GM06990 (cell line): Measurements from ENCODE around the gene PODN.

ENCODE experiments used
- DNase-seq: peaks from one replicate; pipeline ENCODE4 v3.0.0-alpha.2; 2011; ENCODE audit not compliant: insufficient read length; ENCODE audit errors: extremely low read depth
- H3K27me3 ChIP-seq: replicated peaks from 2 replicates; pipeline ENCODE4 v1.6.0; 2011; ENCODE audit warnings: low read length; ENCODE audit not compliant: control insufficient read depth, insufficient read depth
- H3K36me3 ChIP-seq: 2 replicates; pipeline ENCODE4 v1.5.1; 2011; ENCODE audit warnings: low read length; ENCODE audit not compliant: control insufficient read depth, insufficient read depth
- H3K4me3 ChIP-seq: replicated peaks from 2 replicates; pipeline ENCODE4 v1.5.1; 2011; ENCODE audit warnings: low read depth, mild to moderate bottlenecking, control low read depth, low read length
- CTCF ChIP-seq: IDR thresholded peaks from 2 replicates; pipeline ENCODE4 v1.5.1; 2011; ENCODE audit warnings: low read length, control low read depth, mild to moderate bottlenecking, inconsistent platforms; ENCODE audit not compliant: insufficient read depth, poor library complexity, severe bottlenecking

The PODN gene

GRCh38 chr1:53065391-53065790, 3.4 kb downstream of the PODN start:
- peaks cover 2% of the 10 kb centered on the region for H3K27me3 ChIP-seq
- no peaks in the 10 kb centered on the region for H3K36me3 ChIP-seq
- H3K4me3 ChIP-seq: no peak overlapping the region
- TF ChIP-seq CTCF: no peak
- no peak for DNase-seq

- Histone ChIP-seq H3K36me3 (no peaks in the 10 kb centered on the region), H3K27me3 (no peaks in the 10 kb centered on the region; the same call in 1 of the 2 replicates), H3K4me3 (no peak overlapping the region)
- no peak for TF ChIP-seq CTCF
- no peak for DNase-seq
These were observed 4.5 kb downstream of the PODN start for GRCh38 chr1:53066488-53066887.

- TF ChIP-seq CTCF: no peak
- no peak for DNase-seq
- no peaks in the 10 kb centered on the region for H3K36me3 ChIP-seq
- no peaks in the 10 kb centered on the region; the same call in 1 of the 2 replicates for H3K27me3 ChIP-seq
- no peak overlapping the region for H3K4me3 ChIP-seq
These were observed 5.1 kb downstream of the PODN start for GRCh38 chr1:53066891-53067738.

- H3K36me3 ChIP-seq: no peaks in the 10 kb centered on the region
- H3K4me3 ChIP-seq: no peak overlapping the region
- DNase-seq: no peak
- no peaks in the 10 kb centered on the region; the same call in 1 of the 2 replicates for H3K27me3 ChIP-seq
- TF ChIP-seq CTCF: no peak
These were observed 5.9 kb downstream of the PODN start for GRCh38 chr1:53067886-53068285.

GRCh38 chr1:53068314-53069099, 6.5 kb downstream of the PODN start:
- DNase-seq: no peak
- Histone ChIP-seq H3K36me3 (no peaks in the 10 kb centered on the region), H3K27me3 (no peaks in the 10 kb centered on the region), H3K4me3 (no peak overlapping the region)
- TF ChIP-seq CTCF: no peak
